ENCODE results near the gene SLC9A9.

- TF ChIP-seq POLR2A (IDR thresholded peaks at IDR 0.05): no peak
- TF ChIP-seq CTCF (IDR thresholded peaks at IDR 0.05): no peak
Measured at GRCh38 chr3:143654906-143655305, 193.4 kb downstream of the SLC9A9 start.
